GM12891 (cell line): ENCODE results near the gene SAP30BP.

ENCODE experiments used
- DNase-seq: peaks from one replicate; pipeline ENCODE4 v3.0.0; 2011; ENCODE audit warnings: low spot score; ENCODE audit not compliant: insufficient read length
- FAIRE-seq: peaks from 2 replicates; lab custom pipeline; 2011; peaks lifted over from hg19 to GRCh38; lab: Jason Lieb, UNC
- PAX5 ChIP-seq: IDR thresholded peaks from 2 replicates; pipeline ENCODE4 v1.6.1; 2011; ENCODE audit warnings: low read length, moderate library complexity, mild to moderate bottlenecking; ENCODE audit not compliant: insufficient read depth, severe bottlenecking
- POLR2A ChIP-seq: IDR thresholded peaks from 2 replicates; pipeline ENCODE4 v1.6.1; 2011; ENCODE audit warnings: low read depth, low read length, control low read depth
- POLR2AphosphoS5 ChIP-seq: IDR thresholded peaks from 2 replicates; pipeline ENCODE4 v1.6.1; 2011; ENCODE audit warnings: low read depth, low read length, control low read depth
- POU2F2 ChIP-seq: IDR thresholded peaks from 2 replicates; pipeline ENCODE4 v1.6.1; 2011; ENCODE audit warnings: low read depth, mild to moderate bottlenecking, control low read depth, low read length, moderate library complexity
- SPI1 ChIP-seq: IDR thresholded peaks from 2 replicates; pipeline ENCODE4 v1.6.1; 2011; ENCODE audit warnings: low read depth, low read length, control low read depth
- TAF1 ChIP-seq: IDR thresholded peaks from 2 replicates; pipeline ENCODE4 v1.6.1; 2011; ENCODE audit warnings: low read depth, low read length, control low read depth

Gene SAP30BP

GRCh38 chr17:75639771-75640555 lies 27.2 kb upstream of the SAP30BP start:
- TF ChIP-seq POLR2A: no peak
- no peak for TF ChIP-seq POLR2AphosphoS5
- no peak for TF ChIP-seq SPI1
- TF ChIP-seq POU2F2: no peak
- no peak for TF ChIP-seq PAX5
- TF ChIP-seq TAF1: no peak
- DNase-seq (peak; percentile 7), FAIRE-seq (no peak)

- TF ChIP-seq POLR2AphosphoS5: no peak
- TF ChIP-seq TAF1: no peak
- no peak for TF ChIP-seq POU2F2
- TF ChIP-seq POLR2A: no peak
- TF ChIP-seq SPI1: no peak
- peak; percentile 5 for DNase-seq
- no peak for FAIRE-seq
Measured at GRCh38 chr17:75640556-75641119, 26.5 kb upstream of the SAP30BP start.

- FAIRE-seq (no peak), DNase-seq (peak; percentile 2)
- TF ChIP-seq POU2F2: no peak
- no peak for TF ChIP-seq POLR2A
- no peak for TF ChIP-seq PAX5
- TF ChIP-seq TAF1: no peak
- TF ChIP-seq POLR2AphosphoS5: no peak
- TF ChIP-seq SPI1: no peak
Measured at GRCh38 chr17:75641343-75641742, 25.8 kb upstream of the SAP30BP start.

GRCh38 chr17:75642182-75642783 lies 24.9 kb upstream of the SAP30BP start:
- no peak for FAIRE-seq
- no peak for TF ChIP-seq SPI1
- no peak for TF ChIP-seq POLR2A
- TF ChIP-seq TAF1: no peak
- TF ChIP-seq PAX5: no peak
- TF ChIP-seq POLR2AphosphoS5: no peak
- no peak for TF ChIP-seq POU2F2

GRCh38 chr17:75642784-75643642 lies 24.1 kb upstream of the SAP30BP start:
- FAIRE-seq: peak; percentile 48
- DNase-seq: peak; percentile 9

More at GRCh38 chr17:75642182-75642783, 24.9 kb upstream of the SAP30BP start:
- peak; percentile 5 for DNase-seq

GRCh38 chr17:75643643-75644017 lies 23.5 kb upstream of the SAP30BP start:
- DNase-seq: no peak
- FAIRE-seq: no peak
- TF ChIP-seq POLR2AphosphoS5: no peak
- no peak for TF ChIP-seq POU2F2
- TF ChIP-seq TAF1: no peak
- TF ChIP-seq SPI1: no peak
- TF ChIP-seq POLR2A: no peak
- no peak for TF ChIP-seq PAX5

More at GRCh38 chr17:75642784-75643642, 24.1 kb upstream of the SAP30BP start:
- TF ChIP-seq SPI1: no peak

- TF ChIP-seq TAF1: no peak
- no peak for TF ChIP-seq POLR2AphosphoS5
- DNase-seq (no peak), FAIRE-seq (no peak)
Measured at GRCh38 chr17:75645501-75645888, 21.6 kb upstream of the SAP30BP start.

GRCh38 chr17:75645889-75646637 lies 21.1 kb upstream of the SAP30BP start:
- TF ChIP-seq SPI1 (peak; percentile 56), PAX5 (no peak), TAF1 (no peak), POLR2A (no peak), POU2F2 (no peak)
- FAIRE-seq (peak; percentile 86), DNase-seq (peak; percentile 49)

- FAIRE-seq (no peak), DNase-seq (no peak)
- TF ChIP-seq POLR2AphosphoS5 (no peak), TAF1 (no peak), POLR2A (no peak), SPI1 (no peak), POU2F2 (no peak), PAX5 (no peak)
Measured at GRCh38 chr17:75646638-75646992, 20.5 kb upstream of the SAP30BP start.
